NOMO-1 treated with DMSO at 0.1 percent for 48 hours (cell line): ENCODE results near the gene ZNF579.
A peak's percentile ranks its signal among the peaks of the same experiment; 100 is the strongest.

Experiments
- DNase-seq: peaks from one replicate; lab custom pipeline; 2025; ENCODE audit not compliant: unreplicated experiment; lab: John Stamatoyannopoulos, UW

Gene ZNF579

GRCh38 chr19:55580628-55581144 is at the start of gene ZNF579:
TSS of gene ZNF579 (minus strand) at chr19:55580848. CDS start at chr19:55579639, 1,209 bp downstream.
- peak; percentile 74 for DNase-seq

- DNase-seq: no peak
These were observed 45.7 kb upstream of the ZNF579 start for GRCh38 chr19:55626350-55626749.

DNA sequence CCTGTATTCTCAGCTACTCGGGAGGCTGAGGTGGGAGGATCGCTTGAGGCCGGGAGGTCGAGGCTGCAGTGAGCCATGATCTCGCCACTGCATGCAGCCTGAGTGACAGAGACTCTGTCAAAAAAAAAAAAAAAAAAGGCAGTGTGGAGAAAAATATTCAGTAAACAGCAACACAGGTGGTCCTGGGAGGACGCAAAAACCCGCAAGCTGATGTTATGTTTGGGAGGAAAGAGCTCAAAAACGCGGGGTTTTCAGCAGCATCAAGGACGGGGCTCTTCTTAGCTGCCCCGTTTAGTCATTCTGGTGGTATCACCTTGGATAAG is 44.3 kb upstream of the ZNF579 start:
- DNase-seq: no peak

- peak; percentile 87 for DNase-seq
These were observed 43.7 kb upstream of the ZNF579 start, which contains the start of gene ZNF784 for GRCh38 chr19:55624109-55625003. TSS of gene ZNF784 (minus strand) at chr19:55624566. CDS start at chr19:55624561, 5 bp downstream.

GRCh38 chr19:55623561-55623960 is 42.9 kb upstream of the ZNF579 start:
- DNase-seq: peak; percentile 21

- DNase-seq: no peak
These were observed 42.5 kb upstream of the ZNF579 start for GRCh38 chr19:55623130-55623529.

DNA sequence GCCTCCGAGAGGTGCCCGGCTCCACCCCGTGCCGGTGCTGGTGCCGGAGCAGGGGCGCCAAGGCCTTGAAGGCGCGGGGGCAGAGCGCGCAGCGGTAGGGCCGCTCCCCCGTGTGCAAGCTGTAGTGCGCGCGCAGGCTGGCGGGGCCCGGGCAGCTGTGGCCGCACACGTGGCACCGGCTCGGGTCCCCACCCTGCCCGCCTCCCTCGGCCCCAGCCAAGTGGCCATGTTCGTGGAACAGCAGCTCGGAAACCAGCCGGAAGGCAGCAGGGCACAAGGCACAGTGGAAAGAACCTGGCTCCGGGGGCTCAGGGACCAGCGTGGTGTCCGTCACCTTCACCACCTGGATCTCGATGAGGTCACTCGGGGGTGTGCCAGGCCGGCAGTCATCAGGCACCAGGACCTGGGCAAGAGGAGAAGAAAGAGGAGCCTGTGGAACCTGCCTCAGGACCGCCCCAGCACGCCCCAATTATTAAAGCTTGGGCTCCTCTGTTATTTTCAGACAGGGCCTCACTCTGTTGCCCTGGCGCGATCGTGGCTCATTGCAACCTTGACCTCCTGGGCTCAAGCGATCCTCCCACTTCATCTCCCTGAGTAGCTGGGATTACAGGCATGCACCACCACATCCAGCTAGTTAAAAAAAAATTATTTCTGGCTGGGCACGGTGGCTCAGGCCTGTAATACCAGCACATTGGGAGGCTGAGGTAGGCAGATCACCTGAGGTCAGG is 41.8 kb upstream of the ZNF579 start:
- no peak for DNase-seq

DNA sequence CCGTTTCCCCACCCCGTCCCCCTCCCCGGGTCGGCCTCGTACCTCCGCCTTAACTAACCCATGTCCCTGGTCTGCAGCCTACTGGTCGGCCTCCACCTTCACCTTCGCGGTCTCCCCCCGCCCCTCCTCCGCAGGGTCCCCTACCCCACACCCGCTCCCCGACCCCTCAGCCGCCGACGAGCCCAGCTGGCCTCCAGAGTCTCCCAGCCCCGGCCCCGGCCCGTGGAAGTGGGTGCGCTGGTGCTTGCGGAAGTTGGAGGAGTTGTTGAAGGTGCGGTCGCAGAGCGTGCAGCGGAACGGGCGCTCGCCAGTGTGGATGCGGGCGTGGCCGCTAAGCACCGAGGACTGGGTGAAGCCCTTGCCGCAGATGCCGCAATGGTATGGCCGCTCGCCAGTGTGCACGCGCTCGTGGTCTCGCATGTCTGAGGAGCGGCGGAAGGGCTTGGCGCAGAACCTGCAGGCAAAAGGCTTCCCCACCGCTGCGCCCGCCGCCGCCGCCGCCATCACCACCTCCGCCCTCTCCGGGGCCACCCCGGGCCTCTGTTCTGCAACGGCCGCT is 41.1 kb upstream of the ZNF579 start:
- no peak for DNase-seq

GRCh38 chr19:55621205-55621672 is 40.6 kb upstream of the ZNF579 start:
- no peak for DNase-seq

DNA sequence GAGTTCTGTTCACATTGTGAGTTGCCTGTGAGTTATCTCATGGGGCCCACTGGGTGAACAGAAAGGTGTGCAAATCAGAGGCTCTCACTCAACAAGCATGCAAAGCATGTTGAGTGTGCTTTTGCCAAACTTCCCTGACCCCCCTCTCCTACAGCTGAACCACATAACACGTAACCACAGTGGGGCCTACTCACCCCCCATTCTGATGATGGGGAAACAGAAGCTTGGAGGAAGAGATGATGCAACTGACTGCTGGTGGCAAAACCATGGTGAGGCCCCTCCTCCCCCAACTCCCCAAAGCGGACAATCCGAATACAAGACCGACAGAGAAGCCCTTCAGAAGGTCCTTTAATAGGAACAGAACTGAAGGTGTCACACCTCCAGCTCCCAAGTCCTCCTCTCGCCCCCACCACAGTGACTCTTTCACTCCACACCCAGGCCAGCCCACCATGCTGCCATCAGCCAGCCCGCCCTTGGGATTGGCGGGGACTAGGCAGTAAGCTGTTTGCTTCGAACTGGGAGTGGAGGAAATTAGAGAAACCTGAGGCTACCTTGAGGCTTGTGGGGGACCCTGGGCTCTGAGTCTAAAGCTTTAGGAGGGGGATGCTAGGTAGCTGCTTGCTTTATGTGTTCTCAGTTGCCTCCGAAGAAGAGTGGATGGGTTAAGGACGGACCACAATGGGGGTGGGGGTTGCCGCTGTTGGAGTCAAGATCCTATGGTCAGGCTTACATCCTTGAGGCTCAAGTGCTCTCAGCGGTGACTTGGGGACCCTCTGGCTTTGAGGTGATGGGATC is 40.0 kb upstream of the ZNF579 start:
- DNase-seq: peak; percentile 95

GRCh38 chr19:55619286-55619685 is 38.6 kb upstream of the ZNF579 start:
- peak; percentile 25 for DNase-seq

GRCh38 chr19:55618426-55618825 is 37.8 kb upstream of the ZNF579 start:
- DNase-seq: no peak

DNA sequence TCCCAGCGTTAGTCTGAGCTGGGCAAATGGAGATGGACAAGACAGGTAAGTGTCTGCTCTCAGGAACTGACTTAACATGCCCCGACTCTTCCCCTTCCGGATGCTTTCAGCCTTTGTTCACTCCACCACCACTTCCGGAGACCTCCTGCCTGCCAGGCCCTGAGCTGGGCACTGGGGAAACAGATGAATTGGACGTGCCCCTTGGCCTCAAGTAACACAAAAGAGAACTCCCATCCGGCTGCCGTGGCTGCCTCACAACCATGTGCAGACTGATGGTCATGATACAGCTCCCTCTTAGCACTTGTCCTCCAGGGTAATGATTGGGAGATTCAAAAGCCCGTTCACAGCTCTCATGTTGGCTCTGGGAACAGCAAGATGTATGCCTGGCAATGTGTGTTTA is 36.8 kb upstream of the ZNF579 start:
- no peak for DNase-seq

DNA sequence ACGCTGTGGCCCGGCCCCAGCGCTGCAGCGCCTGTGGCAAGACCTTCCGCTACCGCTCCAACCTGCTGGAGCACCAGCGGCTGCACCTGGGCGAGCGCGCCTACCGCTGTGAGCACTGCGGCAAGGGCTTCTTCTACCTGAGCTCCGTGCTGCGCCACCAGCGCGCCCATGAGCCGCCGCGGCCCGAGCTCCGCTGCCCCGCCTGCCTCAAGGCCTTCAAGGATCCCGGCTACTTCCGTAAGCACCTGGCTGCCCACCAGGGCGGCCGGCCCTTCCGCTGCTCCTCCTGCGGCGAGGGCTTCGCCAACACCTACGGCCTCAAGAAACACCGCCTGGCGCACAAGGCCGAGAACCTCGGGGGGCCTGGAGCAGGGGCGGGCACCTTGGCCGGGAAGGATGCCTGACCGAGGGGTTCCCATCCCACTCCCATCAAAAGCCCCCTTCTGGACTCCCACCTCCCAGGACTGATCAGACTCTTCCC is 35.8 kb upstream of the ZNF579 start:
- no peak for DNase-seq

- no peak for DNase-seq
These were observed 35.1 kb upstream of the ZNF579 start for GRCh38 chr19:55615543-55616394.

DNA sequence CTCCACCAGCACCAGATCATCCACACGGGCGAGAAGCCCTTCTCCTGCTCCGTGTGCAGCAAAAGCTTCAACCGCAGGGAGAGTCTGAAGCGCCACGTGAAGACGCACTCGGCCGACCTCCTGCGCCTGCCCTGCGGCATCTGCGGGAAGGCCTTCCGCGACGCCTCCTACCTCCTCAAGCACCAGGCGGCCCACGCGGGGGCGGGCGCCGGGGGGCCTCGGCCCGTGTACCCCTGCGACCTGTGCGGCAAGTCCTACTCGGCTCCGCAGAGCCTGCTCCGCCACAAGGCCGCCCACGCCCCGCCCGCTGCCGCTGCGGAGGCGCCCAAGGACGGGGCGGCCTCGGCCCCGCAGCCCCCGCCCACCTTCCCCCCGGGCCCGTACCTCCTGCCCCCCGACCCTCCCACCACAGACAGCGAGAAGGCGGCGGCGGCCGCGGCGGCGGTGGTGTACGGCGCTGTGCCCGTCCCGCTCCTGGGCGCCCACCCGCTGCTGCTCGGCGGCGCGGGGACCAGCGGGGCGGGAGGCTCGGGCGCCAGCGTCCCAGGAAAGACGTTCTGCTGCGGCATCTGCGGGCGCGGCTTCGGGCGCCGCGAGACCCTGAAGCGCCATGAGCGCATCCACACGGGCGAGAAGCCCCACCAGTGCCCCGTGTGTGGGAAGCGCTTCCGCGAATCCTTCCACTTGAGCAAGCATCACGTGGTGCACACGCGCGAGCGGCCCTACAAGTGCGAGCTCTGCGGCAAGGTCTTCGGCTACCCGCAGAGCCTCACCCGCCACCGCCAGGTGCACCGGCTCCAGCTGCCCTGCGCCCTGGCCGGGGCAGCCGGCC is 34.3 kb upstream of the ZNF579 start:
- no peak for DNase-seq

DNA sequence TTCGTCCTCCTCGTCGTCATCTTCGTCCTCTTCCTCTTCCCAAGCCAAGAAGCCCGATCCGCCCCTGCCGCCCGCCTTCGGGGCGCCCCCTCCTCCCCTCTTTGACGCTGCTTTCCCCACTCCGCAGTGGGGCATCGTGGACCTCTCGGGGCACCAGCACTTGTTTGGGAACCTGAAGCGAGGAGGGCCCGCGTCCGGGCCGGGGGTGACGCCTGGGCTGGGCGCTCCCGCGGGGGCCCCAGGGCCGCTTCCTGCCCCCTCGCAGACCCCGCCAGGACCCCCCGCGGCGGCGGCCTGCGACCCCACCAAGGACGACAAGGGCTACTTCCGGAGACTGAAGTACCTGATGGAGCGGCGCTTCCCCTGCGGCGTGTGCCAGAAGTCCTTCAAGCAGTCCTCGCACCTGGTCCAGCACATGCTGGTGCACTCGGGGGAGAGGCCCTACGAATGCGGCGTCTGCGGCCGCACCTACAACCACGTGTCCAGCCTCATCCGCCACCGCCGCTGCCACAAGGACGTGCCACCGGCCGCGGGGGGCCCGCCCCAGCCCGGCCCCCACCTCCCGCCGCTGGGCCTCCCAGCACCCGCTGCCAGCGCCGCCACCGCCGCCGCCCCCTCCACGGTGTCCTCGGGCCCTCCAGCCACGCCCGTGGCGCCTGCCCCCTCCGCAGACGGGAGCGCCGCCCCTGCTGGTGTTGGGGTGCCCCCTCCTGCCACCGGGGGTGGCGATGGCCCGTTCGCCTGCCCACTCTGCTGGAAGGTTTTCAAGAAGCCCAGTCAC is 33.5 kb upstream of the ZNF579 start:
- DNase-seq: no peak

DNA sequence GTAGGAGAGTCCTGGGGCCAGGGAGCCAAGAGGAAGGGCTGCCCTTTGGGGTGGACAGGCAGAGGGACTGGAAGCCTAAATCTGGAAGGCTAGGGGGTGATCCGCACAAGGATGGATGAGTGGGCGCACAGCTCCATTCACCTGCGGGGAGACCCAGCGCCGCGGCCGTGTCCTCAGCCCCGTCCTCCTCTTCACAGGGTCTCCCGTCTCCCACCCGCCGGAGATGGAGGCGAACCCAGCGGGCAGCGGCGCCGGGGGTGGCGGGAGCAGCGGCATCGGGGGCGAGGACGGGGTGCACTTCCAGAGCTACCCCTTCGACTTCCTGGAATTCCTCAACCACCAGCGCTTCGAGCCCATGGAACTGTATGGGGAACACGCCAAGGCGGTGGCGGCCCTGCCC is 32.7 kb upstream of the ZNF579 start:
- no peak for DNase-seq
